Peyer's patch (tissue), 4 donors: ENCODE data around the gene CFAP77. TPM values are rescaled to one million over a fixed set of nuclear protein-coding genes. Genes with fewer than 3 reads are reported as not detected.

Experiments
- DNase-seq, 3 donors: peaks; one replicate each; pipeline ENCODE4 v3.0.0-alpha.2; 2017 to 2019
- H3K27ac ChIP-seq, 4 donors: fragments of 200-600 bp; sonication (generic); one replicate each; pipeline ENCODE4 v1.5.1; 2016 to 2019
- H3K27me3 ChIP-seq, 2 donors: fragments of 200-600 bp; sonication (generic); one replicate each; pipeline ENCODE4 v1.5.1; 2019
- H3K36me3 ChIP-seq, 3 donors: fragments of 200-600 bp; sonication (generic); one replicate each; pipeline ENCODE4 v1.5.1; 2016 to 2019
- H3K4me1 ChIP-seq, 4 donors: fragments of 200-600 bp; sonication (generic); one replicate each; pipeline ENCODE4 v1.5.1; 2016 to 2019
- H3K4me3 ChIP-seq, 4 donors: fragments of 200-600 bp; sonication (generic); 1 replicate in 3 of 4; 2 replicates in 1 of 4; pipeline ENCODE4 v1.5.1; 2016 to 2019; ENCODE audit warnings: mild to moderate bottlenecking in 1 of 4
- H3K9me3 ChIP-seq, 4 donors: fragments of 200-600 bp; sonication (generic); one replicate each; pipeline ENCODE4 v1.5.1; 2016 to 2019; ENCODE audit warnings: mild to moderate bottlenecking in 1 of 4
- CTCF ChIP-seq, 6 experiments: fragments of 450-650 bp in 4 of 6; fragments of 200-600 bp in 2 of 6; sonication (generic) in 1 of 6; IDR thresholded peaks; one replicate each; pipeline ENCODE4 v1.5.1; 2017 to 2019; ENCODE audit warnings: antibody characterized with exemption in 6 of 6, mild to moderate bottlenecking in 3 of 6, moderate library complexity in 1 of 6
- POLR2A ChIP-seq, 2 donors: fragments of 450-650 bp; IDR thresholded peaks; one replicate each; pipeline ENCODE4 v1.5.1; 2017; ENCODE audit warnings: antibody characterized with exemption in 2 of 2, mild to moderate bottlenecking in 2 of 2, moderate library complexity in 2 of 2
- total RNA-seq, 4 donors: library from RNA; depleted of rRNA; stranded (reverse); fragments of >200 nt; gene quantifications; one replicate each; pipeline ENCODE4 v1.1.0, GENCODE V29; 2016

The CFAP77 gene
- total RNA-seq, 4 donors from 2014 or later: not detected

- Histone ChIP-seq H3K27me3 (peaks cover 0 to 85% of the 10 kb centered on the region in 2 donors), H3K27ac (no peak within 1 kb of the TSS), H3K4me1 (peaks cover 0 to 12% (median 4%) of the 10 kb centered on the region in 4 donors), H3K36me3 (no peaks in the 10 kb centered on the region), H3K9me3 (peaks cover 0 to 8% (median 0%) of the 10 kb centered on the region in 4 donors), H3K4me3 (peak within 1 kb of the TSS in 2 of 4 donors; percentile 7 to 30)
- TF ChIP-seq CTCF (IDR thresholded peaks at IDR 0.05) (no peak), POLR2A (IDR thresholded peaks at IDR 0.05) (no peak)
- no peak for DNase-seq
Measured at GRCh38 chr9:132582276-132582785, 172.3 kb downstream of the CFAP77 start, which contains the start of gene BARHL1. BARHL1 (plus strand) TSS chr9:132582606; CDS start chr9:132582798, 192 bp downstream.

- DNase-seq: no peak
- Histone ChIP-seq H3K27me3 (peaks cover 0 to 91% of the 10 kb centered on the region in 2 donors), H3K9me3 (peaks cover 0 to 8% (median 0%) of the 10 kb centered on the region in 4 donors), H3K27ac (no peak overlapping the region), H3K4me1 (peaks cover 0 to 12% (median 4%) of the 10 kb centered on the region in 4 donors), H3K36me3 (no peaks in the 10 kb centered on the region), H3K4me3 (no peak overlapping the region)
- TF ChIP-seq POLR2A (IDR thresholded peaks at IDR 0.05): no peak
- TF ChIP-seq CTCF (IDR thresholded peaks at IDR 0.05): no peak
Measured at GRCh38 chr9:132582786-132583583, 173.0 kb downstream of the CFAP77 start.

- peaks cover 0 to 95% of the 10 kb centered on the region in 2 donors for H3K27me3 ChIP-seq
- TF ChIP-seq POLR2A (IDR thresholded peaks at IDR 0.05) (no peak), CTCF (IDR thresholded peaks at IDR 0.05) (no peak)
- DNase-seq: no peak
Measured at GRCh38 chr9:132583584-132584304, 173.7 kb downstream of the CFAP77 start.

GRCh38 chr9:132584601-132585560 lies 174.9 kb downstream of the CFAP77 start:
- Histone ChIP-seq H3K36me3 (no peaks in the 10 kb centered on the region), H3K4me1 (peaks cover 0 to 21% (median 4%) of the 10 kb centered on the region in 4 donors), H3K27me3 (peaks cover 0 to 95% of the 10 kb centered on the region in 2 donors), H3K4me3 (no peak overlapping the region), H3K27ac (no peak overlapping the region), H3K9me3 (peaks cover 0 to 8% (median 0%) of the 10 kb centered on the region in 4 donors)
- DNase-seq: no peak
- TF ChIP-seq POLR2A (IDR thresholded peaks at IDR 0.05) (no peak), CTCF (IDR thresholded peaks at IDR 0.05) (no peak)

More at GRCh38 chr9:132583584-132584304, 173.7 kb downstream of the CFAP77 start:
- Histone ChIP-seq H3K27ac (no peak overlapping the region), H3K4me1 (peaks cover 0 to 12% (median 4%) of the 10 kb centered on the region in 4 donors), H3K9me3 (peaks cover 0 to 8% (median 0%) of the 10 kb centered on the region in 4 donors), H3K4me3 (no peak overlapping the region), H3K36me3 (no peaks in the 10 kb centered on the region)
